H1 (cell line): ENCODE measurements around the gene TSPAN32. TPM values are rescaled to one million over a fixed set of nuclear protein-coding genes. Genes with fewer than 3 reads are reported as not detected.

Experiments used
- CTCF ChIA-PET: fragments of 300-600 bp; sonication (Branson Sonifier 250); formaldehyde crosslinking; loops from one replicate; lab custom pipeline; 2021; ENCODE audit not compliant: partially characterized antibody; lab: Charles Lee
- POLR2A ChIA-PET: fragments of 300-600 bp; sonication (Branson Sonifier 250); formaldehyde crosslinking; loops from one replicate; lab custom pipeline; 2021; ENCODE audit warnings: inconsistent platforms; ENCODE audit not compliant: partially characterized antibody; lab: Charles Lee
- DNase-seq, 2 experiments: peaks; one replicate each; pipeline versions ENCODE4 v3.0.0 to v3.0.0-alpha.2; 2010 to 2022; ENCODE audit warnings: low spot score in 2 of 2, low read depth in 1 of 2, mixed read lengths in 1 of 2
- FAIRE-seq: peaks from 2 replicates; lab custom pipeline; 2011; peaks lifted over from hg19 to GRCh38; lab: Jason Lieb, UNC
- H2AFZ ChIP-seq: 2 replicates; pipeline ENCODE4 v1.8.1; 2012; ENCODE audit warnings: low read length, inconsistent platforms
- H2AK5ac ChIP-seq: 2 replicates; pipeline ENCODE4 v1.6.1; 2013; ENCODE audit warnings: low read depth, low read length
- H2BK120ac ChIP-seq: replicated peaks from 2 replicates; pipeline ENCODE3; 2013; ENCODE audit warnings: low read depth, low read length, inconsistent platforms
- H2BK12ac ChIP-seq: 2 replicates; pipeline ENCODE4 v1.6.1; 2013; ENCODE audit warnings: low read depth, low read length
- H2BK15ac ChIP-seq: 2 replicates; pipeline ENCODE4 v1.6.1; 2013; ENCODE audit warnings: low read length
- H2BK20ac ChIP-seq: 2 replicates; pipeline ENCODE4 v1.6.1; 2013; ENCODE audit warnings: low read length
- H2BK5ac ChIP-seq: 2 replicates; pipeline ENCODE4 v1.6.1; 2013; ENCODE audit warnings: low read depth, low read length
- H3K14ac ChIP-seq: 2 replicates; pipeline ENCODE4 v1.6.1; 2013; ENCODE audit warnings: inconsistent platforms; ENCODE audit not compliant: insufficient read length
- H3K18ac ChIP-seq: 2 replicates; pipeline ENCODE4 v1.6.1; 2013; ENCODE audit warnings: low read length; ENCODE audit errors: extremely low read depth
- H3K23ac ChIP-seq: 2 replicates; pipeline ENCODE4 v1.6.1; 2013; ENCODE audit warnings: inconsistent platforms; ENCODE audit not compliant: insufficient read length
- H3K23me2 ChIP-seq: 2 replicates; pipeline ENCODE4 v1.6.1; 2013; ENCODE audit warnings: low read depth, low read length
- H3K27ac ChIP-seq: 2 replicates; pipeline ENCODE4 v1.6.1; 2011; ENCODE audit warnings: low read depth, low read length, inconsistent platforms
- H3K27me3 ChIP-seq, 4 experiments: replicated peaks in 1 of 4; 1 replicate in 1 of 4; 2 replicates in 3 of 4; pipeline versions ENCODE4 v1.6.1 to v1.8.1; 2011 to 2013; ENCODE audit warnings: low read length in 3 of 4, mild to moderate bottlenecking in 3 of 4, inconsistent platforms in 2 of 4, mixed read lengths in 2 of 4, moderate library complexity in 1 of 4; ENCODE audit not compliant: control insufficient read depth in 3 of 4, insufficient read depth in 3 of 4; ENCODE audit errors: extremely low read depth in 1 of 4
- H3K36me3 ChIP-seq, 4 experiments: 2 replicates each; pipeline versions ENCODE4 v1.6.1 to v1.8.1; 2011 to 2013; ENCODE audit warnings: mild to moderate bottlenecking in 4 of 4, low read length in 3 of 4, moderate library complexity in 2 of 4, control low read depth in 1 of 4, inconsistent platforms in 1 of 4; ENCODE audit not compliant: insufficient read depth in 4 of 4, control insufficient read depth in 2 of 4
- H3K4ac ChIP-seq: replicated peaks from 2 replicates; pipeline ENCODE3; 2013; ENCODE audit warnings: low read length, low read depth, mixed read lengths, inconsistent platforms; ENCODE audit not compliant: insufficient read length
- H3K4me1 ChIP-seq, 4 experiments: replicated peaks in 1 of 4; 1 replicate in 1 of 4; 2 replicates in 3 of 4; pipeline versions ENCODE4 v1.6.1 to v1.8.1; 2011 to 2013; ENCODE audit warnings: low read length in 3 of 4, inconsistent platforms in 2 of 4, mixed read lengths in 1 of 4; ENCODE audit not compliant: insufficient read depth in 4 of 4, control insufficient read depth in 3 of 4
- H3K4me2 ChIP-seq, 2 experiments: 2 replicates each; pipeline versions ENCODE4 v1.6.1 to v1.8.1; 2011 to 2013; ENCODE audit warnings: low read depth in 2 of 2, low read length in 2 of 2, control low read depth in 1 of 2, inconsistent platforms in 1 of 2, mild to moderate bottlenecking in 1 of 2; ENCODE audit not compliant: insufficient read depth in 1 of 2
- H3K4me3 ChIP-seq, 4 experiments: fragments of 200-600, 300-600 bp in 1 of 4; sonication (generic), shearing (Covaris generic), sonication (Bioruptor Twin) in 1 of 4; 2 replicates each; pipeline versions ENCODE4 v1.5.1 to v1.8.1; 2011 to 2016; ENCODE audit warnings: low read length in 4 of 4, low read depth in 3 of 4, control low read depth in 2 of 4, inconsistent platforms in 2 of 4, mild to moderate bottlenecking in 2 of 4, mixed read lengths in 1 of 4, moderate library complexity in 1 of 4; ENCODE audit not compliant: insufficient read depth in 2 of 4; ENCODE audit errors: extremely low read depth in 1 of 4
- H3K56ac ChIP-seq: replicated peaks from 2 replicates; pipeline ENCODE3; 2013; ENCODE audit warnings: low read depth, mild to moderate bottlenecking, mixed read lengths, low read length, inconsistent platforms; ENCODE audit not compliant: insufficient read length
- H3K79me1 ChIP-seq: 2 replicates; pipeline ENCODE4 v1.6.1; 2013; ENCODE audit warnings: low read depth, low read length, control low read depth
- H3K79me2 ChIP-seq, 2 experiments: 2 replicates each; pipeline versions ENCODE4 v1.6.1 to v1.8.1; 2012 to 2013; ENCODE audit warnings: low read length in 2 of 2, mild to moderate bottlenecking in 2 of 2, inconsistent platforms in 1 of 2; ENCODE audit not compliant: insufficient read depth in 2 of 2, control insufficient read depth in 1 of 2
- H3K9ac ChIP-seq, 4 experiments: replicated peaks in 1 of 4; 1 replicate in 1 of 4; 2 replicates in 3 of 4; pipeline versions ENCODE4 v1.6.1 to v1.8.1; 2011 to 2013; ENCODE audit warnings: low read depth in 3 of 4, low read length in 3 of 4, control low read depth in 2 of 4, mild to moderate bottlenecking in 2 of 4, moderate library complexity in 2 of 4, inconsistent platforms in 1 of 4; ENCODE audit errors: extremely low read depth in 1 of 4
- H3K9me3 ChIP-seq, 2 experiments: 2 replicates each; pipeline versions ENCODE4 v1.6.1 to v1.8.1; 2012 to 2013; ENCODE audit warnings: mild to moderate bottlenecking in 2 of 2, moderate library complexity in 2 of 2, control low read depth in 1 of 2, inconsistent platforms in 1 of 2, low read depth in 1 of 2, low read length in 1 of 2, mixed read lengths in 1 of 2; ENCODE audit not compliant: insufficient read depth in 2 of 2
- H4K20me1 ChIP-seq, 2 experiments: replicated peaks in 1 of 2; 2 replicates each; pipeline versions ENCODE3 to v1.8.1; 2011 to 2013; ENCODE audit warnings: inconsistent platforms in 2 of 2, low read length in 2 of 2, mild to moderate bottlenecking in 1 of 2; ENCODE audit not compliant: insufficient read depth in 2 of 2, control insufficient read depth in 1 of 2
- H4K5ac ChIP-seq: 2 replicates; pipeline ENCODE4 v1.6.1; 2013; ENCODE audit warnings: low read length, low read depth, mixed read lengths, inconsistent platforms; ENCODE audit not compliant: insufficient read length
- H4K8ac ChIP-seq: 2 replicates; pipeline ENCODE4 v1.8.0; 2013; ENCODE audit warnings: mild to moderate bottlenecking, moderate library complexity, low read length, inconsistent platforms; ENCODE audit not compliant: insufficient read depth; ENCODE audit errors: extremely low read depth
- H4K91ac ChIP-seq: replicated peaks from 2 replicates; pipeline ENCODE3; 2013; ENCODE audit warnings: low read length, mixed read lengths, inconsistent platforms; ENCODE audit not compliant: insufficient read length
- BCL11A ChIP-seq, 2 experiments: IDR thresholded peaks; one replicate each; pipeline ENCODE4 v1.6.1; 2011; ENCODE audit warnings: low read depth in 2 of 2, low read length in 2 of 2, mild to moderate bottlenecking in 2 of 2
- CEBPB ChIP-seq: IDR thresholded peaks from 2 replicates; pipeline ENCODE4 v1.6.1; 2012; ENCODE audit warnings: low read depth, low read length
- CREB1 ChIP-seq: IDR thresholded peaks from 2 replicates; pipeline ENCODE4 v1.6.1; 2012; ENCODE audit warnings: inconsistent platforms
- EZH2 ChIP-seq: fragments of 200-600 bp; sonication (generic); IDR thresholded peaks from 2 replicates; pipeline ENCODE4 v1.7.1; 2012; ENCODE audit warnings: low read depth, mild to moderate bottlenecking, moderate library complexity, low read length, inconsistent platforms; ENCODE audit not compliant: severe bottlenecking
- GTF2F1 ChIP-seq: IDR thresholded peaks from 2 replicates; pipeline ENCODE4 v1.6.1; 2012; ENCODE audit warnings: low read depth, low read length, improper control_type of control experiment, borderline replicate concordance
- RFX5 ChIP-seq: IDR thresholded peaks from 2 replicates; pipeline ENCODE4 v1.6.1; 2011; ENCODE audit warnings: low read depth, low read length, improper control_type of control experiment, borderline replicate concordance
- SIRT6 ChIP-seq: IDR thresholded peaks from one replicate; pipeline ENCODE4 v1.7.1; 2012; ENCODE audit warnings: low read length, inconsistent platforms
- SRF ChIP-seq: IDR thresholded peaks from 2 replicates; pipeline ENCODE4 v1.6.1; 2011; ENCODE audit warnings: mild to moderate bottlenecking, low read depth, low read length, moderate library complexity
- SUZ12 ChIP-seq: fragments of 200-600 bp; sonication (generic); IDR thresholded peaks from 2 replicates; pipeline ENCODE4 v1.6.1; 2012; ENCODE audit warnings: mild to moderate bottlenecking, inconsistent platforms, low read length, moderate library complexity, mixed read lengths
- WGBS, 2 experiments: shearing (Covaris generic) in 1 of 2; methylation state at CpG; one replicate each; pipeline versions ENCODE4 v1.1.6 to v1.1.7; 2013 to 2015; ENCODE audit warnings: low lambda C conversion rate in 2 of 2, mixed read lengths in 2 of 2, inconsistent platforms in 1 of 2, low coverage in 1 of 2, missing lambda C conversion rate in 1 of 2; ENCODE audit not compliant: insufficient replicate concordance in 2 of 2, insufficient coverage in 1 of 2, insufficient read length in 1 of 2; ENCODE audit errors: extremely low coverage in 1 of 2, missing lambda C conversion rate in 1 of 2; 5-methylcytosine and 5-hydroxymethylcytosine counted together
- polyA plus RNA-seq, 7 experiments: library from polyadenylated mRNA; depleted of rRNA in 3 of 7; stranded (reverse) in 5 of 7; unstranded in 2 of 7; fragments of >200 nt in 5 of 7; fragments of 200-250 nt in 2 of 7; gene quantifications; 1 replicate in 5 of 7; 2 replicates in 1 of 7; 4 replicates in 1 of 7; pipeline versions ENCODE4 v1.2.1 to v1.2.3, GENCODE V29; 2011 to 2013; ENCODE audit warnings: missing spikeins in 2 of 7, mixed read lengths in 2 of 7
- total RNA-seq: library from RNA; stranded (reverse); fragmentation: NEBNext Ultra II Directional; extraction: Animal tissue kit (Norgen Biotek cat#: 25700); gene quantifications from 2 replicates; pipeline ENCODE4 v1.2.1, GENCODE V29; 2021

TSPAN32 gene
- total and polyA plus RNA-seq, 2 of the 8 experiments (the other 6 are each of a cell fraction or from before 2014, with no cell fraction given) = not detected

DNA sequence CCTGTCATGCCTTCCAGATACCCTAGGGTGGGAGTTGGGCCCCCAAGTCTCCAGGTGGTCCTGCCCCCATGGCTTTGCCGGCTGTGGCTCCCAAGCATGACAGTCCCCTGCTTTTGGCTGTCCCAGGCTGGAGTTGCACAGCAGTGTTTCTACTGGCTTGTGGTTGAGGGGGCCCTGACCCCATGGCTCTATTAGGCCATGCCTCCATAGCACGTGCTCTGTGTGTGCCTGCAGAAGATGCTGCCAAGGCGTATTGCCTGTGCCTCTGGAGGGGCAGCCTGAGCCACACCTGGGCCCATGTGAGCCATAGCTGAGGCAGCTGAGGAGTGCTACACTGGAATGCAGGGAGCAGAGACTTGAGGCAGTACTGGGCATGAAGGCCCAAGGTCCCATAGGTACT, 49.9 kb downstream of the TSPAN32 start:
- no peak overlapping the region for H3K23ac ChIP-seq
- no peak overlapping the region for H3K18ac ChIP-seq
- no peaks in the 10 kb centered on the region for H3K36me3 ChIP-seq
- no peak overlapping the region for H2AFZ ChIP-seq
- no peak overlapping the region for H3K14ac ChIP-seq
- no peak for DNase-seq
- no peaks in the 10 kb centered on the region for H3K79me2 ChIP-seq
- no peak overlapping the region for H4K8ac ChIP-seq
- no peaks in the 10 kb centered on the region for H3K27me3 ChIP-seq
- H3K4me2 ChIP-seq = no peak overlapping the region
- no peak overlapping the region for H2BK20ac ChIP-seq
- 74% methylated on average over 3 of the region's 3 CpGs; no CpG with 5 or more reads in 1 of the 2 experiments for WGBS, 2 experiments
- no peak overlapping the region for H2BK5ac ChIP-seq
- H2BK120ac ChIP-seq = no peak overlapping the region
- no peak overlapping the region for H2AK5ac ChIP-seq
- H4K91ac ChIP-seq = no peak overlapping the region
- ChIA-PET CTCF (no interaction called here), POLR2A (interaction anchor here (0.8 kb wide), 1 partner anchor 10 kb away, joined by 3 read pairs; no protein-coding TSS in a partner anchor)
- H3K4me3 ChIP-seq = no peak overlapping the region
- H3K4me1 ChIP-seq = no peaks in the 10 kb centered on the region
- no peaks in the 10 kb centered on the region for H3K23me2 ChIP-seq
- no peaks in the 10 kb centered on the region for H4K20me1 ChIP-seq
- no peak overlapping the region for H3K9ac ChIP-seq
- H3K56ac ChIP-seq = no peak overlapping the region
- H4K5ac ChIP-seq = no peak overlapping the region
- no peak overlapping the region for H2BK15ac ChIP-seq
- no peak overlapping the region for H2BK12ac ChIP-seq
- H3K79me1 ChIP-seq = no peaks in the 10 kb centered on the region
- no peak for FAIRE-seq
- no peak for TF ChIP-seq SIRT6
- TF ChIP-seq SUZ12 = no peak
- TF ChIP-seq CREB1 = no peak
- no peak for TF ChIP-seq RFX5
- TF ChIP-seq GTF2F1 = no peak
- no peak for TF ChIP-seq SRF
- no peak for TF ChIP-seq EZH2
- no peak for TF ChIP-seq CEBPB
- no peak for TF ChIP-seq BCL11A (IDR thresholded peaks at IDR 0.05; ENCODE audit: low read depth in 2 of 2, low read length in 2 of 2)
- TF ChIP-seq, all 59 proteins: peak for 0
- H3K27ac ChIP-seq = no peak overlapping the region
- peaks cover 19 to 48% of the 10 kb centered on the region in 2 experiments; a peak in 3 of 4 replicates for H3K9me3 ChIP-seq
- no peak overlapping the region for H3K4ac ChIP-seq
